ENCODE measurements around the gene SCIMP.

Gene SCIMP

GRCh38 chr17:5234645-5235576 is at the start of gene SCIMP:
Gene SCIMP, minus strand, starts transcription at chr17:5234860. Its CDS starts 105 bp downstream, at chr17:5234755.
- H3K4me3 Mint-ChIP-seq, result no peak within 1 kb of the TSS
- H3K4me1 Mint-ChIP-seq, result peaks cover 9% of the 10 kb centered on the region
- H3K9me3 Mint-ChIP-seq, result no peaks in the 10 kb centered on the region
- no peak within 1 kb of the TSS for H3K27ac Mint-ChIP-seq
- no peaks in the 10 kb centered on the region for H3K36me3 Mint-ChIP-seq
- no peak for DNase-seq
- no peaks in the 10 kb centered on the region for H3K27me3 Mint-ChIP-seq
- CTCF ChIA-PET, result no interaction called here

- DNase-seq, result no peak
- Mint-ChIP-seq H3K4me1 (peaks cover 38% of the 10 kb centered on the region), H3K36me3 (peaks cover 11% of the 10 kb centered on the region), H3K4me3 (peak overlapping the region; percentile 94), H3K27ac (peak overlapping the region; percentile 15), H3K27me3 (peaks cover 6% of the 10 kb centered on the region), H3K9me3 (no peaks in the 10 kb centered on the region)
- CTCF ChIA-PET, result interaction anchor here (0.9 kb wide), 1 partner anchor 15 kb away, joined by 3 read pairs; no protein-coding TSS in a partner anchor
Measured at GRCh38 chr17:5283571-5284315, 49.1 kb upstream of the SCIMP start.

- Mint-ChIP-seq H3K4me3 (peak overlapping the region; percentile 94), H3K36me3 (peaks cover 11% of the 10 kb centered on the region), H3K9me3 (no peaks in the 10 kb centered on the region), H3K27me3 (peaks cover 6% of the 10 kb centered on the region), H3K27ac (peak overlapping the region; percentile 92), H3K4me1 (peaks cover 32% of the 10 kb centered on the region)
- DNase-seq, result peak; percentile 66
- CTCF ChIA-PET, result interaction anchor here (1.1 kb wide), 1 partner anchor 156 kb away, joined by 3 read pairs; the partner anchor contains the start of gene C1QBP
Measured at GRCh38 chr17:5282642-5283217, 48.1 kb upstream of the SCIMP start.

GRCh38 chr17:5281814-5282641 is 47.4 kb upstream of the SCIMP start, which contains the start of gene RABEP1:
Gene RABEP1, plus strand, starts transcription at chr17:5282284. Its CDS starts 203 bp downstream, at chr17:5282487.
- DNase-seq, result peak; percentile 94
- no peaks in the 10 kb centered on the region for H3K9me3 Mint-ChIP-seq
- peaks cover 11% of the 10 kb centered on the region for H3K36me3 Mint-ChIP-seq
- peak within 1 kb of the TSS; percentile 92 for H3K27ac Mint-ChIP-seq
- CTCF ChIA-PET, result interaction anchor here (0.6 to 1.4 kb wide), 4 partner anchors 17 to 157 kb away, joined by 3 to 7 read pairs (median 3); partner anchors contain the start of gene C1QBP
- peak within 1 kb of the TSS; percentile 94 for H3K4me3 Mint-ChIP-seq
- H3K27me3 Mint-ChIP-seq, result peaks cover 6% of the 10 kb centered on the region
- H3K4me1 Mint-ChIP-seq, result peaks cover 32% of the 10 kb centered on the region

- peaks cover 2% of the 10 kb centered on the region for H3K4me1 Mint-ChIP-seq
- peaks cover 5% of the 10 kb centered on the region for H3K27me3 Mint-ChIP-seq
- no peak for DNase-seq
- H3K9me3 Mint-ChIP-seq, result no peaks in the 10 kb centered on the region
- no peaks in the 10 kb centered on the region for H3K36me3 Mint-ChIP-seq
- no peak overlapping the region for H3K4me3 Mint-ChIP-seq
- no peak overlapping the region for H3K27ac Mint-ChIP-seq
- CTCF ChIA-PET, result no interaction called here
Measured at GRCh38 chr17:5272322-5272721, 37.7 kb upstream of the SCIMP start.

- Mint-ChIP-seq H3K9me3 (no peaks in the 10 kb centered on the region), H3K4me1 (peaks cover 2% of the 10 kb centered on the region), H3K4me3 (no peak overlapping the region), H3K36me3 (no peaks in the 10 kb centered on the region), H3K27me3 (no peaks in the 10 kb centered on the region), H3K27ac (no peak overlapping the region)
- CTCF ChIA-PET, result interaction anchor here (1.0 kb wide), 1 partner anchor 14 kb away, joined by 3 read pairs; no protein-coding TSS in a partner anchor
- no peak for DNase-seq
Measured at GRCh38 chr17:5269241-5269960, 34.7 kb upstream of the SCIMP start.

- CTCF ChIA-PET, result interaction anchor here (0.6 kb wide), 1 partner anchor 17 kb away, joined by 3 read pairs; no protein-coding TSS in a partner anchor
- Mint-ChIP-seq H3K4me3 (no peak overlapping the region), H3K4me1 (no peaks in the 10 kb centered on the region), H3K36me3 (no peaks in the 10 kb centered on the region), H3K27me3 (no peaks in the 10 kb centered on the region), H3K9me3 (no peaks in the 10 kb centered on the region), H3K27ac (no peak overlapping the region)
- DNase-seq, result no peak
Measured at GRCh38 chr17:5264893-5265292, 30.2 kb upstream of the SCIMP start.

- CTCF ChIA-PET, result no interaction called here
- H3K27me3 Mint-ChIP-seq, result no peaks in the 10 kb centered on the region
- H3K9me3 Mint-ChIP-seq, result no peaks in the 10 kb centered on the region
- no peak overlapping the region for H3K4me3 Mint-ChIP-seq
- H3K36me3 Mint-ChIP-seq, result no peaks in the 10 kb centered on the region
- H3K27ac Mint-ChIP-seq, result no peak overlapping the region
- DNase-seq, result no peak
- H3K4me1 Mint-ChIP-seq, result no peaks in the 10 kb centered on the region
Measured at GRCh38 chr17:5263441-5263840, 28.8 kb upstream of the SCIMP start.

GRCh38 chr17:5262416-5262991 is 27.8 kb upstream of the SCIMP start:
- CTCF ChIA-PET, result no interaction called here
- DNase-seq, result no peak
- no peaks in the 10 kb centered on the region for H3K4me1 Mint-ChIP-seq
- H3K27me3 Mint-ChIP-seq, result no peaks in the 10 kb centered on the region
- no peaks in the 10 kb centered on the region for H3K36me3 Mint-ChIP-seq
- no peak overlapping the region for H3K4me3 Mint-ChIP-seq
- no peak overlapping the region for H3K27ac Mint-ChIP-seq
- H3K9me3 Mint-ChIP-seq, result no peaks in the 10 kb centered on the region

- H3K4me3 Mint-ChIP-seq, result no peak overlapping the region
- no peaks in the 10 kb centered on the region for H3K27me3 Mint-ChIP-seq
- H3K36me3 Mint-ChIP-seq, result no peaks in the 10 kb centered on the region
- CTCF ChIA-PET, result no interaction called here
- no peak overlapping the region for H3K27ac Mint-ChIP-seq
- H3K4me1 Mint-ChIP-seq, result peaks cover 3% of the 10 kb centered on the region
- no peaks in the 10 kb centered on the region for H3K9me3 Mint-ChIP-seq
- no peak for DNase-seq
Measured at GRCh38 chr17:5260542-5260941, 25.9 kb upstream of the SCIMP start.

GRCh38 chr17:5257124-5257523 is 22.5 kb upstream of the SCIMP start:
- Mint-ChIP-seq H3K27ac (no peak overlapping the region), H3K27me3 (no peaks in the 10 kb centered on the region), H3K4me1 (peaks cover 18% of the 10 kb centered on the region), H3K4me3 (no peak overlapping the region), H3K9me3 (no peaks in the 10 kb centered on the region), H3K36me3 (peaks cover 2% of the 10 kb centered on the region)
- CTCF ChIA-PET, result no interaction called here
- DNase-seq, result no peak

GRCh38 chr17:5254903-5255521 is 20.4 kb upstream of the SCIMP start:
- H3K36me3 Mint-ChIP-seq, result peaks cover 2% of the 10 kb centered on the region
- no peaks in the 10 kb centered on the region for H3K27me3 Mint-ChIP-seq
- peak; percentile 28 for DNase-seq
- peak overlapping the region; percentile 38 for H3K27ac Mint-ChIP-seq
- peaks cover 18% of the 10 kb centered on the region for H3K4me1 Mint-ChIP-seq
- CTCF ChIA-PET, result interaction anchor here (2.5 kb wide), 1 partner anchor 184 kb away, joined by 8 read pairs; the partner anchor contains the start of gene C1QBP
- no peak overlapping the region for H3K4me3 Mint-ChIP-seq
- no peaks in the 10 kb centered on the region for H3K9me3 Mint-ChIP-seq
